HG02642 (cell line): ENCODE measurements around the gene NTPCR.
"Not testable (repeated sequence)": the region's sequence is repeated elsewhere in the genome, so short reads cannot be mapped to it uniquely, and the experiment has no call there.

Experiments used
- ATAC-seq: cut with Tn5 transposase; IDR thresholded peaks from one replicate; pipeline ENCODE4 v1.9.1; 2021; ENCODE audit warnings: mild to moderate bottlenecking; ENCODE audit not compliant: unreplicated experiment, poor library complexity

The NTPCR gene

DNA sequence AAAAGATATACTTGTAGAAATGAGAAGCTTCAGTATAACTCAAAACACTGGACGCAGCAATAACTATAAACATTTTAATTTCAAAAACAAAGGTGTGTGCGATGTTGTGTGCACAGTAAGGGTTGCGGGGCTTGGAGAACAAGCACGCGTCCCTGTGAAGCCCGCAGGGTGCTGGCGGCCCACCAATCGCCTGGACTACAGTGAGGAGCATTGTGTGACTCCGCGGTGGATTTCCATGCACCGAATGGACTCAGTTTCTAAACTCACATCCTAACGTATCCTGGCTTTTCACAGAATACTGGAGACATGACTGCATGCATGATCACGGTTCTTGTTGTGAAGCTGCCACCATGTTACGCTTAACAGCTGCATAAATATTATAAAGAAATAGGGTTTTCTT is 33.0 kb downstream of the NTPCR start:
- ATAC-seq: no peak

GRCh38 chr1:232983817-232984567 is 33.6 kb downstream of the NTPCR start:
- no peak for ATAC-seq

DNA sequence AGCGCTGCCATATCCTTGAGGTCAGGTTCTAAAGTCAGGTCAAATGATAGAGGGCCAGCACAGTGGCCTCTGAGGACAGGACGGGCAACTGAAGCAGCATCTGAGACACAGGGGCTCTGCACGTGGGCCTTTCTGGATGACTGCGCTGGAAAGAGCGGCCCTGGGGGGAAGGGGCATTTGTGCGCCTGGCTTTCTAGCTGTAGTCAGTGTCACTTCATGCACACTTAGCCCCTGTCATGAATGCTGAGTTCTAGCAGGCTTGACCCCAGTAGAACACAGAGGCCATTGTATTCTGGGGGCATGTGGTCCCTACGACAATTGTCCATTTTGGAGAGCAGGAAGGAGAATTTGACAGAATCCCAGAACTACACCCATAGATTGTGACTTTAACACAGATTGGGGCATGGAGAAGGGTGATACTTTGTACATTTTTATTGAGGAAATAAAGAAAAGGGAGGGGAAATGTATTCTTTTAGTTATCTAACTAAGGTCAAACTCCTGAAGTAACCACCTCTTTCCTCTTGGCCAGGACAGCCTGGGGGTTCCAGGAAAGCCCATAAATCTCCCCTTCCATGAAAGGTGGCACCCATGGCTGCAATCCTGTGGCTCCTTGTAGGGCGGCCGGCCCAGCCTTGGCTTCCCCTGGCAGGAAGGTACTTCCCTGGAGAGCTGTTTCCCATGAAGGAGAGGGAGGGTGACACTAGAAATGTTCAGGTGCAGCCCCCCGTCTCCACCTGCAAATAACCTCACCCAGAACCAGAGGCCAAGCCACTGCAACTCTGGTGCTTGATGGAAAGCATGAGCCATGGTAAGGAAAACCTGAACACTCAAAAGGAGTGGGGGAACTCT is 34.4 kb downstream of the NTPCR start:
- no peak for ATAC-seq

DNA sequence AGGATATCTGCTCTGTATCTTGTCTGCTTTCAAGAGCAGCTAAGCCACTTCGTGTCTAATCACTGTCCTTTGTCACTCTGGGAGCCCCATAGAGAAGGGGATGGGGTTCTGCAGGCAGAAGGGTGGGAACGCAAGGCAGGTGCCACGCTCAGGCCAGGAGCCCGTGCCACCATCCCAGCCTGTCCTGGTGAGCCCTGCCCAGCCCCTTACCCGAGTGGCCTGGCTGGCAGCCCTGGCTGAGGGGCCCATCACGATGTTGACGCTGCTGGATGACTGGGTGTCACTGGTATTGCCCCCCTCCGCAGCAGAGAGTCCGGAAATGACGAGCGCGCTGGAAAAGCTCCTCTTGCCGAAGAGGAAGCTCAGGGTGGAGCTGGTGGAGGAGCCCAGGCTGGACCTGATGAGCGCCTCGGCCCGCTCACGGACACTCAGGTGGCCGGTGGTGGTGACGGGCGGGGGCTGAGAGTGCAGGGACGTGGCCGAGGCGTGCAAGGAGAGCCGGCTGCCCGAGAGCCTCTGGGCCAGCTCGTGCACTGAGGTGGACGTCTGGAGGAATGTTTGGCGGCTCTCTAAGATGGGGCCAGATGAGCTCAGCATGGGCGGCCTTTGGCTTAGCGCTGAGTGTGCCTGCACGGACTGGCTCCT is 35.6 kb downstream of the NTPCR start:
- no peak for ATAC-seq

DNA sequence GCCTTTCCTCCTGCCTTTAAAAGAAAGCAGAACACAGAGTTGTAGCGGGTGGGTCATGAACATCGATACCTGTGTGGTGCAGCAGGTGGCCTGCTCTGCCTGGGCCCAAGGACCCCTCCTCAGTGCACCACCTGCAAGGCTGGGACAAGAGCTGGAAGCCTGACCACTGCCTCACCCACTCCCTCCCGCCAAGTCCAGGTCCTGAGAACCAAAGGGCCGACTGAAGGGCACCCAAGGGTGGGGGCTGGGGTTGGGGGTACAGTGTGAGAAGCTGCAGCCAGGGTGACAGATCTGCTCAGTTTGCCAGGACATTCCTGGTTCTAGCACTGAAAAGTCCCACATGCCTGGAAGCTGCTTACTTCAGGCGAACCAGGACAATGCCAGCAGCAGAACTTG is 36.1 kb downstream of the NTPCR start:
- ATAC-seq: no peak

DNA sequence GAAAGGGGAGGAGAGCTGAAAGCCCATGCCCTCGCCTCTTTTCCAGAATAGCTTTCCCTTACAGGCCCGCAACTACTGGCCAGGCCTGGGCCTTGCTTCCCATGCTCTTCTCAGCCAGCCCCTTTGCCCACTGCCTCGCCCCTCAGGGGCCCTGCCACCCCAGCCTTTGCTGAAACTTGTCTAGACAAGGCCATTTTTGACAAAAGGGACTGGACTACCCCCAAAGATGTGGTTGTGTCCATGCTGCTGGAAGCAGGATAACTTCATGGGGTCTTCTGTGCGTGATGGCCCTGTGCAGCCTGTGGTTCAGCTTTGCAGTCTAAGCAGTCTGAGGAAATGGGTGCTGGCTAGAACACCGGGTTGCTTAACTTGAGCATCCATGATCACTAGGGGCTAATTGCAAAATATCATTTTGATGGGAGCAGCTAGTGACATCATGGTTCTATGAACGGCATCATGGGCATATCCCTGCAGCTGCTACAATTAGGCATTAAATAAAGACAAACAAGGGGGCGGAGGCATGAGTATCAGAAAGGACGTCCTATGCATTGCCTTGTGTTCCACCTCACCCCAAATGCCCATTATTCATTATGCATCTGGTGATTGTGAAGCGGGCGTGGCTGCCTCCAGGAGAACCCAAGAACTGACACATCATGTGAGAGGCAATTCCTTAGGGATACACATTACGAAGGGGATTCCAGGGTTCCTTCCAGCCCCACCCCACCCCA is 36.8 kb downstream of the NTPCR start:
- ATAC-seq: no peak

- no peak for ATAC-seq
Measured at GRCh38 chr1:232987774-232988140, 37.3 kb downstream of the NTPCR start.

- ATAC-seq: no peak
Measured at GRCh38 chr1:232988572-232989040, 38.2 kb downstream of the NTPCR start.

- no peak for ATAC-seq
Measured at GRCh38 chr1:232990176-232991128, 40.0 kb downstream of the NTPCR start.

DNA sequence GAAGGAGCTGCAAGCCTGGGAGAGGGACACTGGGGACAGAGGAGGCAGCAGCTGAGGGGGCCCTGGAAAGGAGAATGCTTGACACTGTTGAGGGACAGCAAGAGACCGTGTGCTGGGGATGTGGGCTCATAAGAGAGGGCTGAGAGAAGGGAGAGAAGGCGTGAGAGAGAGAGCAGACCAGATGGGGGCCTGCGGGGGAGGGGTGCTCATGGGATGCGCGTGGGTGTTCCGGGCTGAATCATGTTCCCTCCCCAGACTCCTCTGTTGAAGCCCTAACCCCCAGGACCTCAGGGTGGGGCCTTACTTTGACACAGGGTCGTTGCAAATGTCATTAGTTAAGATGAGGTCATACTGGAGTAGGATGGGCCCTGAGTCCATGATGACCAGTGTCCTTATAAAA is 40.8 kb downstream of the NTPCR start:
- no peak for ATAC-seq

DNA sequence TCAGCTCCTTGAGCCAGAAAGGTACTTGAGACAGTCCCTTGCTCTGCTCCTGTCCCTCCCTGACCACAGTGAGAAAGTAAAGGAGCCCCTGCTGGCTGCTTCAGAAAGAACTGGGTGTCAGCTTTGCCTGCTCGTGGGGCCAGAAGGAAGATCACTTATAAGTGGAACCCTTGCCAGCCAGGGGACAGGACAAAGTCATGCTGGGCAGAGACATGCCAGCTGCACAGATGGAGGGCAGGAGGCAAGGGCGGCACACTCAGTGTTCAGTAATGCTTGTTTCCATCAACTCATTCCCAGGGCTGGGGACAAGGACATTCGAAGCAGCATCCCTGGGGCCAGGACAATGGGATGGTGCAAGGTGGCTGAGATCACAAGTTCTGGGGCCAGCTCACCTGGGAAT is 41.8 kb downstream of the NTPCR start:
- no peak for ATAC-seq

DNA sequence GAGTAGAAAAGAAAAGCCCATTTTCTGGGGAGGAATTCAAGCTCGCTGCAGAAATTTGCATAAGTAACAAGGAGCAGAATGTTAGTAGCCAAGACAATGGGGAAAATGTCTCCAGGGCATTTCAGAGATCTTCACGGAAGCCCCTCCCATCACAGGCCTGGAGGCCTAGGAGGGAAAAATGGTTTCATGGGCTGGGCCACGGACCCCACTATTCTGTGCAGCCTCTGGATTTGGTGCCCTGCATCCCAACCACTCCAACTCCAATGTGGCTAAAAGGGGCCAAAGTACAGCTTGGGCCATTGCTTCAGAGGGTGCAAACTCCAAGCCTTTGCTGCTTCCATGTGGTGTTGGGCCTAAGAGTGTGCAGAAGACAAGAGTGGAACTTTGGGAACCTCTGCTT is 43.1 kb downstream of the NTPCR start:
- no peak for ATAC-seq

DNA sequence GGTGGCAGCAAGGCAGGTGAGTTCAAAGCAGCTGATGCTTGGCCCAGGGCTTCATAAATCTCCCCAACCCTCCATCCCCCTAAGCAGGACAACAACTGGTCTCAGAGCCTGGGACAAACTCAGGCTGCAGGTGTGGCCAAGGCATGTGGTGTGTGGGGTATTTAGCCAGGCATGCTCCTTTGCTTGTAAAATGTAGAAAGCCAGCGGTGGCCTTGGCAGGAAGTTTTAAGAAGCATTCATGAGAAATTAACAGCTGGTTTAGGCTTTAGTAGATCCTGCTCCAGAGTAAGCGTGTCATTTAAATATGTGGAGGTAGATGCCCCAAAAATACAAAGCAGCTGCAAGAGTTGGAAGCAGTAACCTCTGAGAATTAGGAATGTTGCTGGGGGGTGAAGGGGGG is 44.8 kb downstream of the NTPCR start:
- ATAC-seq: no peak

GRCh38 chr1:232996143-232996542 is 45.7 kb downstream of the NTPCR start:
- ATAC-seq: no peak

- no peak for ATAC-seq
Measured at GRCh38 chr1:232998138-232998537, 47.7 kb downstream of the NTPCR start.

DNA sequence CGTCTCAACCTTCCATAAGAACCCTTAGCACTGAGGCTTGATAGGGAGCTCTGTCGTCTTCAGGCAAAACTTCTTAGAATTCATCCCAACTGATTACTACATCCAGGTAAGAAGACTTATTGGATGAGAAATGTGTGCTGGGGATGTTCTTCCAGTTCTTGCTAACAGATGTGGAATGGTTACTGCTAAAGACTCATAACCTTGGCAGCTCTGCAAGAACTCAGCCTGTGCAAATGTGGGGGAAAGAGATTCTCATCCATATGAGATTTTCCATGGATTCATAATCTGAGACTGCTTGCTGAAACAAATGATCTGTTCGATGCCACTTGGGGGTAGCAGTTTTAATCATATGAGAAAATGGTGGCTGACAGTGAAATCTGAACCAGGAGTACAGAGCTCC is 48.2 kb downstream of the NTPCR start:
- ATAC-seq: no peak

GRCh38 chr1:232999956-233000625 is 49.7 kb downstream of the NTPCR start:
- ATAC-seq: no peak

DNA sequence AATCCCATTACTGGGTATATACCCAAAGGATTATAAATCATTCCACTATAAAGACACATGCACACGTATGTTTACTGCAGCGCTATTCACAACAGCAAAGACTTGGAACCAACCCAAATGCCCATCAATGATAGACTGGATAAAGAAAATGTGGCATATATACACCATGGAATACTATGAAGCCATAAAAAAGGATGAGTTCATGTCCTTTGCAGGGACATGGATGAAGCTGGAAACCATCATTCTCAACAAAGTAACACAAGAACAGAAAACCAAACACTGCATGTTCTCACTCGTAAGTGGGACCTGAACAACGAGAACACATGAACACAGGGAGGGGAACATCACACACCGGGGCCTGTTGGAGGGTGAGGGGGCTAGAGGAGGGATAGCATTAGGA is 53.2 kb downstream of the NTPCR start:
- not testable (repeated sequence) for ATAC-seq

DNA sequence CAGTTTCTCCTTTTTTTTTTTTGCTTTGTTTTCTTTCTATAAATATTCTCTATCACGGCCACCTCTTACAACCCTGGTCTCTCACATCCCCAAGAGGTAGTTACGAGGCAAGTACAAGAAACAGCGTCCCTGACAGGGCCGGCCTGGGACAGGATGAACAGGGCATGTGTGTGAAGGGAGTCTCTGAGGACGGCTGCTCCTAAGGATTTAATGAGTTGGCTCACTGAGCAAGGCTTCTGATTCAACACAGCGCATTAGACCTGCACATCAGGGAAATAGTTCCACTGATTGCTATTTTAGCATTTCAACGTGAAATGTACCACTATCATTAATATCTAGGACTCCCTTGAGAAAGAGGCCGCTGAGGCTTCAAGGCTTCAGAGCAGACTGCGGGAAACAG is 54.0 kb downstream of the NTPCR start:
- ATAC-seq: no peak
